Measurements from ENCODE around the gene METTL23.
A peak's percentile ranks its signal among the peaks of the same experiment; 100 is the strongest.
"Not testable (repeated sequence)": the region's sequence is repeated elsewhere in the genome, so short reads cannot be mapped to it uniquely, and the experiment has no call there.

Gene METTL23

DNA sequence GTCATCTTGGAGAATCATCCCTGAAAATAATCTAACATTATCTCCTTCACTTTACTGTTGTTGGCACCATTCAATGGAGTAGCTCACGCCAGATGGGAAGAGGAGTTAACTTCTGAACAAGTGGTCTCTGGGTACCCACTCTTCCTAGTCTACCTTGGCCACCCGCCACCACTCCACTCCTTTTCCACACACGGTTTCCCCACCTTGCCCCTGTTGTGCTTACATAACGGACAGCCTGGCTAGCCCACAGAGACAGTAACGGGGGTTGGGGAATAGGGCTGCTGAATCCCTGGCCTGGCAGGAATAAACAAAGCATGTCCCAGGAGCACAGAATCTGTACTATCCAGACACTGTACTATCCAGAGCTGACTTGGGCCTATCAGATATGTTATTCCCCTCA is 12.3 kb upstream of the METTL23 start:
- DNase-seq, result no peak

DNA sequence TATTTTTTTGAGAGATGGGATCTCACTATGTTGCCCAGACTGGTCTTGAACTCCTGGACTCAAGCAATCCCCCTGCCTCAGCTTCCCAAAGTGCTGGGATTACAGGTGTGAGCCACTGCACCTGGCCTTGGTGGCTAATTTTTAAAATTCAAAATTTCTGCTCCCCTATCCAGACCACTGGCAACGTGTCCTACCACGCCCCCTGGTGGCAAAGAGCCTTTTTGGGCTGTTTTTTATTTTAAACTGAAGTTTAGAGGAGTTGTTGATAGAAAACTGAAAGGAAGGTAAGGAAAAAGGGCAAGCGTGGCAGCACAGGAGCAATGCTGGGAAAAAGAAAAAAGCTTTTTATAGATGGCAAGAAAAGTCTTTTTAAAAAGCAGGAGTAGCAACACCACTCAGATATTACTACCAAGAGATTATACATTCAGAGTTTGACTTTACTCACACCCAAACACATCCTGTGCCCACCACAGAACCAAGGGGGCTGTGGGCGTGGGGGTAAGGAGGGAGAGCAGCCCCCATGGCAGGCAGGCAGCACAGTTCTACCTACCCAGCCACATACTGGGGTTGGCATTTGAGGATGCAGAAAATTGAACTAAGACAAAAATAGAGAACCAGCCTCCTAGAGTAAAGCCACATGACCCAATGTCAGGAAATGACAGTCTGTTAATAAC is 11.7 kb upstream of the METTL23 start:
- DNase-seq, result peak; percentile 80

DNA sequence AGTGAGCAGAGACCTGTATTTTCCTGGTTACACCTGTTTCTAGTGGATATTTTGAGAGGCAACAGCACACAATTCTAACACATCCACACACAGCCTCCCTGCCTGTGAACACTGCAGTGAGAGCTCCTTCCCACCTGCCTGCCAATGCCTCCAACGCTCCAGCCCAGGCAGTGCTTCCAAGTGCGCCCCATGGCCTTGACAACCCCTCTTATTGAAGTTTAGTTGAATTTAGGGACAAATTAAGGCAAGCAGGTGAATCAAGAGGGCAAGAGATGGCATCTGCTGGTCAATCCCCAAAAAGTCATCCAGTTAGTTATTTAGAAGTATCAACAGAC is 11.2 kb upstream of the METTL23 start:
- DNase-seq, result no peak

- peak; percentile 70 for DNase-seq
Measured at GRCh38 chr17:76716146-76716838, 10.3 kb upstream of the METTL23 start.

DNA sequence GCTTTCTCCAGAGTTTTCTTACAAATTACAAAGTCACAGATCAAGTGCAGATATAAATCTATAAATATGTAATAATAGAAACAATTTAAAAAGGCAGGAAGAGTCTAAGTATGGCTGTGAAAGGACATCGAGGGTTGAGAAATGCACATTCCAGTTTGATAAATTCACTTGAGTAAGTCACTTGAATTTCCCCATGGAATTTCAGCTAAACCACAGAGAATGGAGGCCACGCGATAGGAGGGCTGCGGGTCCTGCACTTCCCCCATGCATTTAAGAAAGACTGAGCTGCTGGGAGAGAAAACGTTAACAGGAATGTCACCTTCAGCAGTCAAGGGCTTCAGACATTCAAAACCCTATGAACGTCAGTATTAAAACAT is 9.8 kb upstream of the METTL23 start:
- no peak for DNase-seq

- no peak for DNase-seq
Measured at GRCh38 chr17:76718516-76718915, 8.1 kb upstream of the METTL23 start.

GRCh38 chr17:76720211-76720610 is 6.4 kb upstream of the METTL23 start:
- no peak for DNase-seq

- no peak for DNase-seq
Measured at GRCh38 chr17:76720941-76721340, 5.7 kb upstream of the METTL23 start.

DNA sequence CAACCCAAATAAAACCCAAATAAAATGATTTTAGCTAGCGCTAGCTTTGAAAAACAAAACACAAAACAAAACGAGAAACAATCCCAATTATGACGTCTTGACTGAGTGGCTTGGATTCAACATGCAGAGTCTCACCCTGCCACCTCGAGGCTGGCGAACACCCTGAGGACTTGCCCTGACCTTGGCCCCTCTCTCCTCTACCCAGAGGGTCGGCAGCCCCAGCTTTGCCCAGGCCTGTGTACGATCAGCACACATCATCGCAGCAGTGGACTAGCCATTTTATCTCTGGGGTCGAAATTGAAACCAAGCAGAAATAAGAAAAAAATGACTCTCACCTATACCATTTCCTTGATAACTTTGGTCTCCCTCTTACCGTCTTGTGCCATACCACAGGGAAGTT is 5.2 kb upstream of the METTL23 start:
- DNase-seq, result no peak

- DNase-seq, result no peak
Measured at GRCh38 chr17:76722279-76722678, 4.4 kb upstream of the METTL23 start.

DNA sequence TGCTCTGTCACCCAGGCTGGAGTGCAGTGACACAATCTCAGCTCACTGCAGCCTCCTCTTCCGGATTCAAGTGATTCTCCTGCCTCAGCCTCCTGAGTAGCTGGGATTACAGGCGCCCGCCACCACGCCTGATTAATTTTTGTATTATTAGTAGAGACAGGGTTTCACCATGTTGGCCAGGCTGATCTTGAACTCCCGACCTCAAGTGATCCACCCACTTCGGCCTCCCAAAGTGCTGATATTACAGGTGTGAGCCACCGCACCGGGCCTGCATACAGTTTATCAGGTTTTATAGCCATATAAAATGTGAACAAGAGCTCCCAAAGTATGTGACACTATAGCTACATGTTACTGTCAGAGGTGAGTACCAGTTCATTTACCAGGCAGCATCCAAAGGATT is 3.7 kb upstream of the METTL23 start:
- not testable (repeated sequence) for DNase-seq

GRCh38 chr17:76723812-76724211 is 2.8 kb upstream of the METTL23 start:
- no peak for DNase-seq

DNA sequence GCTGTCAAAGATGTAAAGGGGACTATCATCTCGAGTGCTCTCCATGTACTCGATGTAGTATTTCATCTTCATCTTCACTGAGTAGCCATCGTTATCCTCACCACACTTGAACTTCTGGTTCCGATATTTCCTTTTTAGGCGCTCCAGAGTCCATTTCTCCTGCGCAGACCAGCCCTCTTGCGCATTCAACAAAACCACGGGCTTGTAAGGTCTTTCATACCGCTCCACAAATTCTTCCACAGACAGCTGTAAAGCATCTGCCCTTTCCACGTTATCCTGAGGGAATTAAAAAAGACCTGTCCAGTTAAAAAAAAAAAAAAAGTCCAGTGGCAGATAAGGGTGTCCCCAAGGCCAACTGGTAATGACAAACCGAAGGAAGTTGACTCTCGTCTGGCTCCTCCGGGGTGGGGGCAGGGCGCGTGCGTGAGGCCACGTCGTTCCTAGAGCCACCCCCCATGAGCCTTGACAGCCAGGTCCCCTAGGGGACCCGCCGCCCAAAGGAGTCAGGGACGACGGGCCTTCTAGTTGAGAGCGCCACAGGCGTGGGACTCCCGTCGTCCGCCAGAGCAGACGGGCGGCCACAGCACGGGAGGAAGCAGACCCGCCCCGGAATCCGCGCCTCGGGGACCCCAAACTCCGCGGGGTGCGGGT is 934 bp upstream of the METTL23 start:
- DNase-seq, result peak; percentile 73

DNA sequence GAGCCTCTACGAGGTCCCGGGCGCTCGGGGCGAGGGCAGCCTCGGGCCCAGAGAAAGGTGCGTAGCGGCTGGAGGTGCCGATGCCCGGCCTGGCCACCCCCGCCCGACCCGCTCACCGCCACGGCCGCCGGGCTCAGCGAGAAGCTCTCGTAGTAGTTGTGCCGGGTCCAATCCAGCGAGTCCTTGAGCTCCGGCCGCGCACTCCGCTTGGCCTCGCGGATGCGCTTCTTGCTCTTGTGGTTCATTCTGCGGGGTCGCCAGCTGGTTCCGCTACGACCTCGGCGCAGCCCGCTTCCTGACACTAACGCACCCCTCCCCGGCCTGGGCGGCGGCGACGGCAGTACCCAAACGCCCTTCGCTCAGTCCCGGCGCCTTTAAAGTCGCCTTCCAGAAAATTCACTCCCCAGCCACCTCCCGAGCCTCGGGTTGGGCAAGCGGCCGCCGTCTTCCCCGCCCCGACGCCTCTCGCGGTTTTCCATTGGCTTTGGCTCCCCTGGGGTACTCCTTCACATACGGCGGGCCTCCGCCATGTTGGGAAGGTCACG is 336 bp upstream of the METTL23 start, which contains the start of gene JMJD6:
Gene JMJD6 (minus strand): TSS at position 376 of the 545 bp plus-strand sequence. CDS start 131 bp downstream, at position 245.
- DNase-seq, result peak; percentile 92

DNA sequence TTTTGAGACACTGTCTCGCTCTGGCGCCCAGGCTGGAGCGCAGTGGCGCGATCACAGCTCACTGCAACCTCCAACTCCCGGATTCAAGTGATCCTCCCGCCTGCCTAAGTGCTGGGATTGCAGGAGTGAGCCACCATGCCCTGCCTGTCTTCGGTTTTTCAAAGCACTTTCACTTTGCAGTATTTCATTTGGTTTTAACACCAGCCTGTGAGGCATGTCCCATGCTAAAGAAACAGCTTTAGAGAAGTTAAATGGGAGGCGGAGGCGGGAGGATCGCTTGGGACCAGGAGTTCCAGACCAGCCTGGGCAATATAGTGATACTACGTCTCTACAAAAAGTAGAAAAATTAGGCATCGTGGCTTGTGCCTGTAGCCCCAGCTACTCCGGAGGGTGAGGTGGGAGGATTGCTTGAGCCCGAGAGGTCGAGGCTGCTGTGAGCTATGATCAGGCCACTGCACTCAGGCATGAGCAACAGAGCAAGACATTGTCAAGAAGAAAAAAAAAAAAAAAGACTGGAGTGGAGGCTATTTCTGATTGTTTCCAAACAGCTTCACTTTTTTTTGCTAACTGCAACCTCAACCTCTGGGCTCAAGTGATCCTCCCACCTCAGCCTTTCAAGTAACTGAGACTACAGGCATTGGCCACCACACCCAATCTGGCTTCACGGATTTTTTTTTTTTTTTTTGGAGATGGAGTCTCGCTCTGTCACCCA is 1.3 kb downstream of the METTL23 start:
- DNase-seq, result no peak

DNA sequence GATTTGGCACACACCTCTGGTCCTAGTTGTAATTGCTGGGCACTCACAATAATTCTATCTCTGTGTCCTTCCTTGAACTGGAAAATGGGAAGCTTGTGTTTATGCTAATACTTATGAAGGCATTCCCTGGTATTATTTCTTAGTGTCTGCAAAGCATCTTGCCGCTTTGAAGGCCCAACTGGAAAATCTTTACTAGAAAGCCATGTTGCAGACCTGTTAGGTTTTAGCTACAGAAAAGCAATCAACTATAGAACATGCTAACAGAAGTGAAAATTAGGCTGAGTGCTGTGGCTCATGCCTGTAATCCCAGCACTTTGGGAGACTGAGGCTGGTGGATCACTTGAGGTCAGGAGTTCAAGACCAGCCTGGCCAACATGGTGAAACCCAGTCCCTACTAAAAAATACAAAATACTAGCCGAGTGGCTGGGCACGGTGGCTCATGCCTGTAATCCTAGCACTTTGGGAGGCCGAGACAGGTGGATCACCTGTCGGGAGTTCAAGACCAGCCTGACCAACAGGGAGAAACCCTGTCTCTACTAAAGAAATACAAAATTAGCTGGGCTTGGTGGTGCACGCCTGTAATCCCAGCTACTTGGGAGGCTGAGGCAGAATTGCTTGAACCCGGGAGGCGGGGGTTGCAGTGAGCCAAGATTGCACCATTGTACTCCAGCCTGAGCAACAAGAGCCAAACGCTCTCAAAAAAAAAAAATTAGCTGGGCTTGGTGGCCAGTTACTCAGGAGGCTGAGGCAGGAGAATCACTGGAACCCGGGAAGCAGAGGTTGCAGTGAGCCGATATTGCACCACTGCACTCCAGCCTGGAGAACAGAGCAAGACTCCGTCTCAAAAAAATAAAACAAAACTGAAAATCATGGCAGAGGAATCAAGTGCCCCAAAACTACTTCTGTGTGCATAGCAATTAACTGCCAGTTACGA is 5.4 kb downstream of the METTL23 start:
- not testable (repeated sequence) for DNase-seq

DNA sequence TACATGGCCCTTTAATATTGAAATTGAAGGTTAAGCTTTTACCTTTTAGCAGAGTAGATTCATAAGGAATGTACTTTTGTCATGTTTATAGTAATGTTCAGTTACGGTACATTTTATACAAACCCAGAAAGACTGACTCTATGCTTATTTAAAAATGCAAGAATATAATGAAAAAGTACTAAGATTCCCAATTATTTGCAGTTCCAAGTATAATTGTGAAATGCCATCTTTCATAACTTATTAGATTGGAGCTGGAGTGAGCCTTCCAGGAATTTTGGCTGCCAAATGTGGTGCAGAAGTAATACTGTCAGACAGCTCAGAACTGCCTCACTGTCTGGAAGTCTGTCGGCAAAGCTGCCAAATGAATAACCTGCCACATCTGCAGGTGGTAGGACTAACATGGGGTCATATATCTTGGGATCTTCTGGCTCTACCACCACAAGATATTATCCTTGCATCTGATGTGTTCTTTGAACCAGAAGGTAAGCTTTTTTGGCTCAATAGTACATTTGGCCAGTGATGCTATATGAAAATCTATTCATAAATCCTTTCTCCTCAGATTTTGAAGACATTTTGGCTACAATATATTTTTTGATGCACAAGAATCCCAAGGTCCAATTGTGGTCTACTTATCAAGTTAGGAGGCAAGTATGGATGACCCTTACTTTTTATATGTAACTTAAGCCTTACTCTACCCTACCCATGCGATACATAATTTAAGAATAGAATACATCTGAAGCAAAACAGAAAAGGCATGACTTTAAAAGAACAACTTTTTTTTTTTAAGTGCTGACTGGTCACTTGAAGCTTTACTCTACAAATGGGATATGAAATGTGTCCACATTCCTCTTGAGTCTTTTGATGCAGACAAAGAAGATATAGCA is 6.3 kb downstream of the METTL23 start:
- DNase-seq, result no peak

DNA sequence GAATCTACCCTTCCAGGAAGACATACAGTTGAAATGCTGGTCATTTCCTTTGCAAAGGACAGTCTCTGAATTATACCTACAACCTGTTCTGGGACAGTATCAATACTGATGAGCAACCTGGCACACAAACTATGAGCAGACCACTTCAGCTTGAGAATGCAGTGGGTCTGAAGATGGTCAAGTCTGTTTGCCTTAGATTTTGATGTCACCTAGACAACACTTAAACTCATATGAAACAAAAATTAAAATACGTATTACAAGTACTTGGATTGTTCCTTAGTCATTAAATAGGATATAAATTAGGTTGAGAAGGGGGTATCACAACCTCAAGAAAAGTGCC is 6.9 kb downstream of the METTL23 start:
- no peak for DNase-seq

DNA sequence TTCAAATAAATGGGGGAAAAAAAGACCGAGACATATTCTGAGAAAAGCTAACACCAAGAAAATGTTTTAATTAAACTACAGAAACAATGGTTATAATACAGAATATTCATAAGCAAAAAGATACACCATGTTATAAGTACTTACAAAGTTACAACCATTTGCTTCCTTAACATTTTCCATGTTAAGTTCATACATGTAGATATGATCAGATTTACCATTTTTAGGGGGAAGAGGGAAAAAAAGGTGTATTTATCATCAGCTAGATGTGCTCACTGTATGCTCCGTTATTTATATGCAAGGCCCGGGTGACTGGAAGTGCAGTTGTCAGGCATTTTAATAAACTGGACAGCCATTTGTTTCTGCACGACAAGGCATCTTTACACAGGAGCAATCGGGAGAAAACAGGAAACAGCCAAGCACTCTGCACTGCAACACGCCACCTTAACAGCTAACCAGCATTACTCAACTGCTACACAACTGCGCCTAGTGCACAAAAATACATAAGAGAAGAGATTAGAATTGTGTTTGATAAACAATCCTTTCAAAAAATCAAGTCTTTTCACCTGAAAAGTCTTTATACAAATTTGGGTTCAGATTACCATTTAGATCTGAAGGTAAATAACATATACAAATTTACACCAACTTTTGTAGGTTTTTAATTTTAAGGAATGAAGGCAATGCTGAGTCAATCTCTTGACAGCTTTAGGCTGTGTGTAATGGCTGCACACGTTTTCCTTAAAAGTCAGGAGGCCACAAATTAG is 7.6 kb downstream of the METTL23 start:
- no peak for DNase-seq

DNA sequence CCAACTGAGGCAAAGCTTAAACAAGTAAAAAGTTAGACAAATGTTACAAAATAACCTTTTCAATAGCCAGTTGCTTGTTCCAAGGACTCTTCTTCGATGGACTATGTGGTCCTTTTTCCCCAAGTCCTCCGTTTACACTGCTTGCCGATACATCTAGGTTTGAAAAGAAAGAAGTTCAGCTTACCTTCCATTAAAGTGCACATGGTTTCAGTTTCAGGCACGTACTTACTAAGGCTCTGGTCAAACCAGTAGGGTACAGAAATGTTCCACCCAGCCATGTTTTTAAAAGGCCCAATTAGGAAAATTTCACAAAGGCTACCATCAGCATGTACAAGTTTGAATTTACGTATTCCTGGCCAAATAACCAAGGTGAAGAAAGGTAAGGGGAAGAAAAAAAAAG is 8.4 kb downstream of the METTL23 start:
- no peak for DNase-seq

Data from activated CD8-positive, alpha-beta memory T cell treated with anti-CD3 and anti-CD28 coated beads, Interleukin-2, amount 50 U/mL, for 4 hours (primary cell).